Measurements from ENCODE around the gene MAN1A2. TPM values are rescaled to one million over a fixed set of nuclear protein-coding genes. Genes with fewer than 3 reads are reported as not detected.
"Not testable (repeated sequence)": the region's sequence is repeated elsewhere in the genome, so short reads cannot be mapped to it uniquely, and the experiment has no call there.

MAN1A2 gene
- total RNA-seq, 2 experiments from 2014 or later = 17.0 to 18.3 TPM

GRCh38 chr1:117346206-117346928, 20.9 kb upstream of the MAN1A2 start:
- H3K4me3 Mint-ChIP-seq = no peak overlapping the region
- peaks cover 9% of the 10 kb centered on the region for H3K4me1 Mint-ChIP-seq
- DNase-seq = no peak
- H3K27me3 Mint-ChIP-seq = peaks cover 3% of the 10 kb centered on the region
- H3K9me3 Mint-ChIP-seq = no peaks in the 10 kb centered on the region
- H3K27ac Mint-ChIP-seq = no peak overlapping the region
- H3K36me3 Mint-ChIP-seq = no peaks in the 10 kb centered on the region

DNA sequence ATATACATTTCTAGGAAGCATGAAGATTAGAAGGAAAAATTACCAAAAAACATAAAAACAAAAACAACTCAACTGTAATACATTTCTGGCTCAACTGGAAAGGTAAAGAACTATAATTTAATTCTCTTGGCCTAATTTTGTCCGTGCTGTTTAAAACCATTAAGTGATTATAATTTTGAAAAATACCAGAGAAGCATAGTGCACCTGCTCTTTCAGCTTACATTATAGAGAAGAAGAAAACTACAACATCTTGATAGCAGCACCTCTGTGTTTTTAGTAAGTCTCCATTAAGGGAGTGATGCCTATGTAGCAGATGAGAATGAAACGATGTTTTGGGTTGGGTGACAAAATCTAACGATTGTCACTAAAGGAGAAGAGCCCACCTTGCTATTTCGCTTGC, 19.3 kb upstream of the MAN1A2 start:
- DNase-seq = no peak
- Mint-ChIP-seq H3K4me3 (no peak overlapping the region), H3K4me1 (peaks cover 5% of the 10 kb centered on the region), H3K9me3 (no peaks in the 10 kb centered on the region), H3K36me3 (no peaks in the 10 kb centered on the region), H3K27ac (no peak overlapping the region), H3K27me3 (peaks cover 3% of the 10 kb centered on the region)

DNA sequence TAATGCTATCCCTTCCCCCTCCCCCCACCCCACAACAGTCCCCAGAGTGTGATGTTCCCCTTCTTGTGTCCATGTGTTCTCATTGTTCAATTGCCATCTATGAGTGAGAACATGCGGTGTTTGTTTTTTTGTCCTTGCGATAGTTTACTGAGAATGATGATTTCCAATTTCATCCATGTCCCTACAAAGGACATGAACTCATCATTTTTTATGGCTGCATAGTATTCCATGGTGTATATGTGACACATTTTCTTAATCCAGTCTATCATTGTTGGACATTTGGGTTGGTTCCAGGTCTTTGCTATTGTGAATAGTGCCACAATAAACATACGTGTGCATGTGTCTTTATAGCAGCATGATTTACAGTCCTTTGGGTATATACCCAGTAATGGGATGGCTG, 14.6 kb upstream of the MAN1A2 start:
- H3K36me3 Mint-ChIP-seq, DNase-seq, H3K9me3 Mint-ChIP-seq, H3K4me3 Mint-ChIP-seq, H3K27me3 Mint-ChIP-seq, H3K27ac Mint-ChIP-seq, H3K4me1 Mint-ChIP-seq: not testable (repeated sequence)

DNA sequence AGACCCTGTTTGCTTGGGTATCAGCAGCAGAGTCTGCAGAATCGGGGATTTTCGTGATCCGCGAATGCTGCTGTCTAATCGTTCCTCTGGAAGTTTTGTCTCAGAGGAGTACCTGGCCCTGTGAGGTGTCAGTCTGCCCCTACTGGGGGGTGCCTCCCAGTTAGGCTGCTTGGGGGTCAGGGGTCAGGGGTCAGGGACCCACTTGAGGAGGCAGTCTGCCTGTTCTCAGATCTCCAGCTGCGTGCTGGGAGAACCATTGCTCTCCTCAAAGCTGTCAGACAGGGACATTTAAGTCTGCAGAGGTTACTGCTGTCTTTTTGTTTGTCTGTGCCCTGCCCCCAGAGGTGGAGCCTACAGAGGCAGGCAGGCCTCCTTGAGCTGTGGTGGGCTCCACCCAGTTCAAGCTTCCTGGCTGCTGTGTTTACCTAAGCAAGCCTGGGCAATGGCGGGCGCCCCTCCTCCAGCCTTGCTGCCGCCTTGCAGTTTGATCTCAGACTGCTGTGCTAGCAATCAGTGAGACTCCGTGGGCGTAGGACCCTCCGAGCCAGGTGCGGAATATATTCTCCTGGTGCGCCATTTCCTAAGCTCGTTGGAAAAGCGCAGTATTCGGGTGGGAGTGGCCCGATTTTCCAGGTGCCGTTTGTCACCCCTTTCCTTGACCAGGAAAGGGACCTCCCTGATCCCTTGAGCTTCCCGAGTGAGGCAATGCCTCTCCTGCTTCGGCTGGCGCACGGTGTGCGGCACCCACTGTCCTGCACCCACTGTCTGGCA, 9.2 kb upstream of the MAN1A2 start:
- not testable (repeated sequence) for H3K27me3 Mint-ChIP-seq, H3K36me3 Mint-ChIP-seq

GRCh38 chr1:117358604-117358887, 8.7 kb upstream of the MAN1A2 start:
- H3K4me3 Mint-ChIP-seq = peak overlapping the region; percentile 29
- peaks cover 34% of the 10 kb centered on the region for H3K4me1 Mint-ChIP-seq
- DNase-seq, H3K9me3 Mint-ChIP-seq, H3K36me3 Mint-ChIP-seq, H3K27ac Mint-ChIP-seq, H3K27me3 Mint-ChIP-seq: not testable (repeated sequence)

More for the DNA sequence above, 9.2 kb upstream of the MAN1A2 start:
- H3K9me3 Mint-ChIP-seq, H3K27ac Mint-ChIP-seq, DNase-seq: not testable (repeated sequence)
- Mint-ChIP-seq H3K4me1 (peaks cover 32% of the 10 kb centered on the region), H3K4me3 (peak overlapping the region; percentile 29)

DNA sequence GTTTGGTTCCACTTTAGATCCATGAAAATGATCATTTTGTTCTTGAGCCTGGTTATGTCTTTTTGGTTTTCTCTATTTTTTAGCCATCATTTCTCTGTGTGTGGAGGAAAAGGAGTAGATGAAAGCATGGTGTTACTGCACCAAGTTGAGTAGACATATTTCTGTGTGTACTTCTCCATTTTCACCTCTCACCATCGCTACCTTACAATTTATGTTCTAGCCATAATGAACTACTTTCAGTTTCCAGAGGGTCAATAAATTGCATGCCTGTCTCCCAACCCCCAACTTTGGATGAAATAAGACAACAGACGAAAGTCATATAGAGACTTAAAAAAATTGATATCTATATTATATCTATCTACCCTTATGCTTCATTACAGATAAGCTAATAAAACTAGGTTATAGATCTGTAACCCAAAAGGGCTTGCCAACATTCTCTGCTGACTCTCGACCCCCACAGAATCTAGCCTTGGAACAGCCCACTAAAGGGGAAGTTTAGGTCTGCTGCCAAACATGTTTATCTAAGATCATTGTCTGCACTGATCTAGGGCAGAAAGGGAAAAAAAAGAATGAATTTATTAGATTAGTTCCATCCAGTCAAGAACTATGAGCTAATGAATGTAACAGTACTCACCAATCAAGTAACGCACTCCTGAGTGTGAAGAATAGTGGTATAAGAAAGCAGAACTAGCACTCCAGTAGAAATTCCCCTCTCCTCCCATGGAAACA, 7.5 kb upstream of the MAN1A2 start:
- no peak for DNase-seq
- Mint-ChIP-seq H3K36me3 (no peaks in the 10 kb centered on the region), H3K4me3 (peak overlapping the region; percentile 26), H3K9me3 (peaks cover 3% of the 10 kb centered on the region), H3K27ac (no peak overlapping the region), H3K27me3 (no peaks in the 10 kb centered on the region), H3K4me1 (peaks cover 42% of the 10 kb centered on the region)

- no peaks in the 10 kb centered on the region for H3K36me3 Mint-ChIP-seq
- H3K27me3 Mint-ChIP-seq = no peaks in the 10 kb centered on the region
- no peak for DNase-seq
- no peaks in the 10 kb centered on the region for H3K9me3 Mint-ChIP-seq
- no peak overlapping the region for H3K4me3 Mint-ChIP-seq
- no peak overlapping the region for H3K27ac Mint-ChIP-seq
- H3K4me1 Mint-ChIP-seq = peaks cover 56% of the 10 kb centered on the region
These were observed 4.3 kb upstream of the MAN1A2 start for GRCh38 chr1:117362986-117363385.

DNA sequence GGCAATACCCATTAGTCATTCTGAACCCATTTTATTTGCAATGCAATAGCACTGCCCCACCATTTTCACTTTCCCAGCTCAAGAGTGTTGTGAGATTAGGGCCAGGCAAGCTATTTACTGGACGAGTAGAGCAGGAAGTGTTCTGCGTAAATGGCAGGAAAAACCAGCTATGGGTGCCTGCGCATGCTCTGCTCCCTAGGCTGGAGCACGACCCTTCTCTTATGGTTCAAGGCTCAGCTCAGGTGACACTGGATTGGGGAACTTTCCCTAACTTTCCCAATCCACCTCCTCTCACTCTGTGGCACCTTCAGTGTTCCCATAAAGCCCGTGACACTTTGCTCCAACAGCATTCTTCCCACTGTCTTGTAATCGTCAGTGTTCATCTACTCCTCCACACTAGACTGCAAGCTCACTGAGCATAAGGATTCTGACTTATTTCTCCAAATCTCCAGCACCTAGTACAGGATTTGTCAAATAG, 3.6 kb upstream of the MAN1A2 start:
- no peak overlapping the region for H3K27ac Mint-ChIP-seq
- H3K4me1 Mint-ChIP-seq = peaks cover 57% of the 10 kb centered on the region
- H3K4me3 Mint-ChIP-seq = no peak overlapping the region
- H3K36me3 Mint-ChIP-seq = no peaks in the 10 kb centered on the region
- no peaks in the 10 kb centered on the region for H3K27me3 Mint-ChIP-seq
- DNase-seq = no peak
- no peaks in the 10 kb centered on the region for H3K9me3 Mint-ChIP-seq

GRCh38 chr1:117364240-117364639, 3.0 kb upstream of the MAN1A2 start:
- Mint-ChIP-seq H3K36me3 (no peaks in the 10 kb centered on the region), H3K4me3 (no peak overlapping the region), H3K27ac (no peak overlapping the region), H3K9me3 (no peaks in the 10 kb centered on the region), H3K27me3 (no peaks in the 10 kb centered on the region), H3K4me1 (peaks cover 57% of the 10 kb centered on the region)
- no peak for DNase-seq

DNA sequence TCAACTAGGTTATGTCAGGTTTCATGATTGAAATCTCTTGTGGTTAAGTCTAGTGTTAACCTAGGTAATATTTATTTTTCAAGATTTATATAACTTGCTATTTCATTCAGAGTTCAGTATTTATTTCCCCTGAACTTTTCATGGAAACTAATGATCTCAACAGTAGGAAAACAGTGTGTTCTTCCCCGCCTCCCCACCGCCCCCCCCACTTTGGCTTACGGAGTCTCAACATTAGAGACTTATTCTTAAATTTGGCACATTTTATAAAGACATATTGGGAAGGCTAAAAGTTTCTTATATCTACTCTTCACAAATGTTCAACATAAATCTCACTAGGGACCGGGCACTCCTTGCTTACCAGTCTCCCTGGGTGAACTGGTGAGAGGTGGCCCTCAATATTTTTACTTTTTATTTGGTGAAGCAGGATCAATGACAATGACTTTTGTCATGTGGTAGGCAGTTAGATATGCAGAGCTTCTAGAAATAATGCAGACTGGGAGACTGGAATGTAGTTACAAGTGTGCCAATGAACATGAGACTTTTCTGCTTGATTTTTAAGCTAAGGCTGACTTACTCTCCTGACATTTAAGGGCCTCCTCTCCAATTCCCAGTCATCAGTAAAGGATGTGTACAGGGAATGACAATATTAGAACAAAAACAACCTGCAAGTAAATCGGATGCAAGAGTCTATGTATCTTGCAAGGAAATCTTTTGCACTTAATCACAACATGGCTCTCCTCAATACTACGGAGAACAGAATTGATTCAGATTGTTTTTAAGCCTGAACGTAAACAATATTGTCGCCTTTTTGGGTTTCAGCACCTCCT, 1.7 kb upstream of the MAN1A2 start:
- Mint-ChIP-seq H3K27me3 (no peaks in the 10 kb centered on the region), H3K4me3 (peak overlapping the region; percentile 90), H3K4me1 (peaks cover 54% of the 10 kb centered on the region), H3K9me3 (no peaks in the 10 kb centered on the region), H3K27ac (peak overlapping the region; percentile 96), H3K36me3 (no peaks in the 10 kb centered on the region)
- no peak for DNase-seq

- Mint-ChIP-seq H3K27me3 (no peaks in the 10 kb centered on the region), H3K4me3 (peak overlapping the region; percentile 90), H3K36me3 (no peaks in the 10 kb centered on the region), H3K4me1 (peaks cover 55% of the 10 kb centered on the region), H3K27ac (peak overlapping the region; percentile 96), H3K9me3 (no peaks in the 10 kb centered on the region)
- peak; percentile 83 for DNase-seq
These were observed 838 bp upstream of the MAN1A2 start for GRCh38 chr1:117366177-117367045.

- DNase-seq = no peak
- Mint-ChIP-seq H3K9me3 (peaks cover 4% of the 10 kb centered on the region), H3K27me3 (no peaks in the 10 kb centered on the region), H3K27ac (peak overlapping the region; percentile 79), H3K4me1 (peaks cover 57% of the 10 kb centered on the region), H3K4me3 (peak overlapping the region; percentile 85), H3K36me3 (peaks cover 3% of the 10 kb centered on the region)
These were observed 1.2 kb downstream of the MAN1A2 start for GRCh38 chr1:117368116-117369108.

DNA sequence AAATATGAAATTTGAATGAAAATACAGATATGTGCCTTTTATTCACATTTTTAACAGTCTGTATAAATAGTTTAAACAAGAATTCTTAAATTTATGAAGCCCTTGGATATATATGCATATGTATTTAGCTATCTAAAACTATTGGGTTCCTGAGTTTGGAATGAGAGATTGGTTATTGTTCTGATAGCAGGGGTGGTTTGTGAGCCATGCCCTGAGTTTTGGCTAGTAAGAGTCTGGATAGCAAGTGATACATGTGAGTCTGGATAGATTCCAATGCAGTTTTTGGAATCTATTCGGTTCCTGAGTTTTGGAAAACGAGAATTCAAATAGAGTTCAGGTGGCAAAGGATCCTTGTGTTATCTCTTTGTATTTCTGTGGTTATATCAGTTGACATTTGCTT, 2.8 kb downstream of the MAN1A2 start:
- no peak overlapping the region for H3K27ac Mint-ChIP-seq
- peak overlapping the region; percentile 70 for H3K4me3 Mint-ChIP-seq
- peaks cover 53% of the 10 kb centered on the region for H3K4me1 Mint-ChIP-seq
- no peaks in the 10 kb centered on the region for H3K27me3 Mint-ChIP-seq
- peaks cover 4% of the 10 kb centered on the region for H3K9me3 Mint-ChIP-seq
- DNase-seq = no peak
- H3K36me3 Mint-ChIP-seq = peaks cover 3% of the 10 kb centered on the region
